H9 (cell line): ENCODE results near the gene RASSF8. TPM values are rescaled to one million over a fixed set of nuclear protein-coding genes. Genes with fewer than 3 reads are reported as not detected.

ENCODE experiments used
- DNase-seq: peaks from one replicate; pipeline ENCODE4 v3.0.0-alpha.2; 2017
- H2AFZ ChIP-seq: one replicate; pipeline ENCODE4 v1.6.1; 2013; ENCODE audit warnings: mild to moderate bottlenecking, low read length, control low read depth, moderate library complexity
- H2AK5ac ChIP-seq: 2 replicates; pipeline ENCODE4 v1.6.1; 2013; ENCODE audit warnings: low read length, control low read depth, mixed read lengths; ENCODE audit not compliant: insufficient read length
- H2BK120ac ChIP-seq: one replicate; pipeline ENCODE4 v1.6.1; 2013; ENCODE audit warnings: low read depth, mild to moderate bottlenecking, low read length, control low read depth, inconsistent platforms; ENCODE audit not compliant: poor library complexity, severe bottlenecking
- H2BK12ac ChIP-seq: 2 replicates; pipeline ENCODE4 v1.6.1; 2013; ENCODE audit warnings: low read length, control low read depth, mixed read lengths, low read depth; ENCODE audit not compliant: insufficient read length
- H2BK15ac ChIP-seq: 2 replicates; pipeline ENCODE4 v1.6.1; 2013; ENCODE audit warnings: low read depth, low read length, control low read depth
- H2BK20ac ChIP-seq: one replicate; pipeline ENCODE4 v1.6.1; 2013; ENCODE audit warnings: low read depth, mild to moderate bottlenecking, low read length, control low read depth, inconsistent platforms; ENCODE audit not compliant: poor library complexity, severe bottlenecking
- H2BK5ac ChIP-seq: 2 replicates; pipeline ENCODE4 v1.6.1; 2013; ENCODE audit warnings: low read length, control low read depth, mixed read lengths; ENCODE audit not compliant: insufficient read length
- H3K14ac ChIP-seq: 2 replicates; pipeline ENCODE4 v1.6.1; 2013; ENCODE audit warnings: low read length, control low read depth; ENCODE audit not compliant: insufficient read depth
- H3K18ac ChIP-seq: 2 replicates; pipeline ENCODE4 v1.6.1; 2013; ENCODE audit warnings: low read depth, mild to moderate bottlenecking, mixed read lengths, low read length, control low read depth; ENCODE audit not compliant: insufficient read length
- H3K23ac ChIP-seq: 2 replicates; pipeline ENCODE4 v1.6.1; 2013; ENCODE audit warnings: low read length, control low read depth, mixed read lengths, low read depth; ENCODE audit not compliant: insufficient read length
- H3K23me2 ChIP-seq: 2 replicates; pipeline ENCODE4 v1.6.1; 2013; ENCODE audit warnings: low read depth, mild to moderate bottlenecking, mixed read lengths, low read length, control low read depth; ENCODE audit not compliant: insufficient read length, poor library complexity, severe bottlenecking
- H3K27ac ChIP-seq: 2 replicates; pipeline ENCODE4 v1.5.1; 2013; ENCODE audit warnings: low read length, control low read depth, mixed read lengths, low read depth; ENCODE audit not compliant: insufficient read length
- H3K27me3 ChIP-seq: 2 replicates; pipeline ENCODE4 v1.6.1; 2013; ENCODE audit warnings: low read length, control low read depth, inconsistent platforms; ENCODE audit not compliant: insufficient read depth
- H3K4ac ChIP-seq: 2 replicates; pipeline ENCODE4 v1.6.1; 2013; ENCODE audit warnings: low read depth, mild to moderate bottlenecking, control low read depth, inconsistent platforms, low read length, moderate library complexity
- H3K4me1 ChIP-seq: 2 replicates; pipeline ENCODE4 v1.6.1; 2013; ENCODE audit warnings: low read length, control low read depth, inconsistent platforms; ENCODE audit not compliant: insufficient read depth
- H3K4me2 ChIP-seq: 2 replicates; pipeline ENCODE4 v1.6.1; 2013; ENCODE audit warnings: low read length, control low read depth, mixed read lengths; ENCODE audit not compliant: insufficient read length, insufficient read depth
- H3K56ac ChIP-seq: 2 replicates; pipeline ENCODE4 v1.6.1; 2013; ENCODE audit warnings: low read depth, mild to moderate bottlenecking, mixed read lengths, low read length, control low read depth; ENCODE audit not compliant: insufficient read length
- H3K79me1 ChIP-seq: 2 replicates; pipeline ENCODE4 v1.6.1; 2013; ENCODE audit warnings: low read depth, mild to moderate bottlenecking, moderate library complexity, low read length, control low read depth, inconsistent platforms; ENCODE audit not compliant: insufficient read depth, poor library complexity, severe bottlenecking
- H3K79me2 ChIP-seq: 2 replicates; pipeline ENCODE4 v1.6.1; 2013; ENCODE audit warnings: low read length, control low read depth, inconsistent platforms; ENCODE audit not compliant: insufficient read depth
- H3K9ac ChIP-seq: 2 replicates; pipeline ENCODE4 v1.6.1; 2013; ENCODE audit warnings: low read length, control low read depth, mixed read lengths; ENCODE audit not compliant: insufficient read length; ENCODE audit errors: extremely low read depth
- H3K9me3 ChIP-seq: one replicate; pipeline ENCODE4 v1.6.1; 2013; ENCODE audit warnings: low read depth, low read length, inconsistent platforms; ENCODE audit not compliant: control insufficient read depth
- H3T11ph ChIP-seq: one replicate; pipeline ENCODE4 v1.6.1; 2013; ENCODE audit warnings: mild to moderate bottlenecking, low read length, control low read depth, inconsistent platforms
- H4K20me1 ChIP-seq: one replicate; pipeline ENCODE4 v1.6.1; 2013; ENCODE audit not compliant: control insufficient read depth, insufficient read length, insufficient read depth
- H4K5ac ChIP-seq: 2 replicates; pipeline ENCODE4 v1.6.1; 2013; ENCODE audit warnings: low read depth, mild to moderate bottlenecking, mixed read lengths, low read length, control low read depth; ENCODE audit not compliant: insufficient read length
- H4K8ac ChIP-seq: replicated peaks from 2 replicates; pipeline ENCODE4 v1.6.1; 2013; ENCODE audit warnings: low read length, control low read depth, mixed read lengths, low read depth; ENCODE audit not compliant: insufficient read length
- H4K91ac ChIP-seq: 2 replicates; pipeline ENCODE4 v1.6.1; 2013; ENCODE audit warnings: low read depth, mild to moderate bottlenecking, moderate library complexity, mixed read lengths, low read length, control low read depth; ENCODE audit not compliant: insufficient read length
- H3K27ac Mint-ChIP-seq, 3 experiments: 2 replicates in 2 of 3; 3 replicates in 1 of 3; pipeline ENCODE4 v1.8.0; 2020 to 2021; ENCODE audit warnings: mixed read lengths in 3 of 3, mild to moderate bottlenecking in 1 of 3, moderate library complexity in 1 of 3
- H3K27me3 Mint-ChIP-seq: 2 replicates; pipeline ENCODE4 v1.8.0; 2021; ENCODE audit warnings: low read depth, mild to moderate bottlenecking, moderate library complexity, mixed read lengths
- H3K36me3 Mint-ChIP-seq, 3 experiments: 2 replicates in 2 of 3; 3 replicates in 1 of 3; pipeline ENCODE4 v1.8.0; 2020 to 2021; ENCODE audit warnings: low read depth in 3 of 3, mixed read lengths in 3 of 3; ENCODE audit not compliant: insufficient read depth in 1 of 3
- H3K4me1 Mint-ChIP-seq, 2 experiments: 2 replicates each; pipeline ENCODE4 v1.8.0; 2020; ENCODE audit warnings: mixed read lengths in 2 of 2
- H3K4me3 Mint-ChIP-seq, 2 experiments: 2 replicates in 1 of 2; 3 replicates in 1 of 2; pipeline ENCODE4 v1.8.0; 2020 to 2021; ENCODE audit warnings: mild to moderate bottlenecking in 2 of 2, mixed read lengths in 2 of 2, moderate library complexity in 1 of 2
- H3K9me3 Mint-ChIP-seq, 2 experiments: 2 replicates in 1 of 2; 3 replicates in 1 of 2; pipeline ENCODE4 v1.8.0; 2020; ENCODE audit warnings: mild to moderate bottlenecking in 2 of 2, mixed read lengths in 2 of 2, moderate library complexity in 1 of 2
- CTCF ChIP-seq: fragments of 200-600 bp; sonication (generic); conservative IDR thresholded peaks from 3 replicates; pipeline ENCODE4 v1.8.0; 2021; ENCODE audit warnings: antibody characterized with exemption, mild to moderate bottlenecking
- WGBS: extraction: QIAGEN DNeasy Blood & Tissue Kit; methylation state at CpG from one replicate; pipeline ENCODE4 v1.1.7; 2013; ENCODE audit warnings: missing lambda C conversion rate, low lambda C conversion rate, mixed read lengths; ENCODE audit not compliant: insufficient read length; ENCODE audit errors: extremely low coverage; 5-methylcytosine and 5-hydroxymethylcytosine counted together
- total RNA-seq: library from RNA; stranded (reverse); gene quantifications from 2 replicates; pipeline ENCODE4 v1.2.1, GENCODE V29; 2021

RASSF8 gene
- total RNA-seq, 1 experiment from 2014 or later = 38.8 TPM

GRCh38 chr12:25990495-25990894, 32.0 kb downstream of the RASSF8 start:
- no peak overlapping the region for H3K23ac ChIP-seq
- H3K4me1 ChIP-seq = peaks cover 8% of the 10 kb centered on the region
- no peak overlapping the region for H2BK5ac ChIP-seq
- no peak for TF ChIP-seq CTCF
- H3K79me2 ChIP-seq = peaks cover 13% of the 10 kb centered on the region; the same call in 1 of the 2 replicates
- H3K27me3 ChIP-seq = no peaks in the 10 kb centered on the region
- no peak overlapping the region for H2BK20ac ChIP-seq
- peaks cover 57 to 64% of the 10 kb centered on the region in 2 experiments for H3K4me1 Mint-ChIP-seq
- H2AK5ac ChIP-seq = no peak overlapping the region
- no peak overlapping the region for H4K8ac ChIP-seq
- H2AFZ ChIP-seq = no peak overlapping the region
- no peak for DNase-seq
- WGBS = no CpG with 5 or more reads among the region's 2 CpGs
- H3K23me2 ChIP-seq = no peaks in the 10 kb centered on the region
- H3K4ac ChIP-seq = no peak overlapping the region
- no peak overlapping the region for H3K27ac ChIP-seq
- H3K27me3 Mint-ChIP-seq = no peaks in the 10 kb centered on the region
- H3K4me3 Mint-ChIP-seq = no peak overlapping the region
- H3K14ac ChIP-seq = no peak overlapping the region
- H2BK12ac ChIP-seq = no peak overlapping the region
- H4K91ac ChIP-seq = no peak overlapping the region
- H4K5ac ChIP-seq = no peak overlapping the region
- no peaks in the 10 kb centered on the region for H4K20me1 ChIP-seq
- no peak overlapping the region for H3K9ac ChIP-seq
- H3K4me2 ChIP-seq = no peak overlapping the region
- H3T11ph ChIP-seq = no peak overlapping the region
- H2BK15ac ChIP-seq = no peak overlapping the region
- no peak overlapping the region for H3K27ac Mint-ChIP-seq
- H3K9me3 ChIP-seq = no peaks in the 10 kb centered on the region
- no peaks in the 10 kb centered on the region for H3K36me3 Mint-ChIP-seq
- no peak overlapping the region for H3K18ac ChIP-seq
- no peak overlapping the region for H2BK120ac ChIP-seq
- H3K56ac ChIP-seq = no peak overlapping the region
- peaks cover 6% of the 10 kb centered on the region for H3K79me1 ChIP-seq
- no peaks in the 10 kb centered on the region for H3K9me3 Mint-ChIP-seq
